Measurements from ENCODE around the gene BRAT1.

DNA sequence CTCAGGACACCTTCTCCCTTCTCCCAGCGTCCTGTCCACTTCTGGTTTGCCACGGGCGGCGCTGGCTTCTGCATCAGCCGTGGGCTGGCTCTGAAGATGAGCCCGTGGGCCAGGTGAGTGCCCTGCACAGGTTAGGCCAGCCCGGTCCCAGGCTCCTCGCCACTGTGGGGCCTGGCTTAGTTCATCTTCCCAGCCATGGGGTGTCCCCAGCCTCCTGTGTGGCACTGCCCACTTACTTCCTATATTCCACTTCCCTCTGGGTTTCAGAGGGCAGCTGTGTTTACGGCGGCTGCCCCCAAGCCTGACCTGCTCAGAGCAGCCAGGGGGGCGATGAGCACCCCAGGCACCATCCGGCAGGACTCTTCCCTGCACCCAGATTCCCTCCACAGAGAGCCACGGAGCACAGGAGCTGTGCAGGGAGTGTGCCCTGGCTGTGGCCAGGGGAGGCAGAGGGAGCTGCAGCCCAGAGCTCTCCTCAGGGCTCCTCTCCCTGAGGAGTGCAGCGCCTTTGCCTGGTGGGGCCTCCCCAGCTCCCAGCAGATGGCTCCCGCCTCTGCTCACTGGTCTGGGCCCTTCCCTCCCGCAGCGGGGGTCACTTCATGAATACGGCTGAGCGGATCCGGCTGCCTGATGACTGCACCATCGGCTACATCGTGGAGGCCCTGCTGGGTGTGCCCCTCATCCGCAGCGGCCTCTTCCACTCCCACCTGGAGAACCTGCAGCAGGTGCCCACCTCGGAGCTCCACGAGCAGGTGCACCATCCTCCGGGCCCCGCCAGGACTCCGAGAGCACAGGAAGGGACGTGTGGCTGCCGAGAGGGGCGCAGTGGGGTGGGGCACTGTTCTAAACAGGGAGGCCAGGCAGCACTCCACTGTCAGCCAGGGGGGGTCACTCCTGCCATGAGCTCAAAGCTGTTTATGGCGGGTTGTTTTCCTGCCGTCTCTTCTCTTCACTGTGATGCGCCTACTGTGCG lies 29.4 kb downstream of the BRAT1 start:
- TF ChIP-seq EZH2 (IDR thresholded peaks at IDR 0.05; ENCODE audit: borderline replicate concordance, insufficient read depth, low read length, poor library complexity, severe bottlenecking) (no peak), CTCF (IDR thresholded peaks at IDR 0.05; ENCODE audit: poor library complexity, severe bottlenecking) (no peak), POLR2AphosphoS5 (IDR thresholded peaks at IDR 0.05) (no peak), SMC3 (conservative IDR thresholded peaks at IDR 0.05; ENCODE audit: poor library complexity) (no peak)
- TF ChIP-seq, protein P1, sequence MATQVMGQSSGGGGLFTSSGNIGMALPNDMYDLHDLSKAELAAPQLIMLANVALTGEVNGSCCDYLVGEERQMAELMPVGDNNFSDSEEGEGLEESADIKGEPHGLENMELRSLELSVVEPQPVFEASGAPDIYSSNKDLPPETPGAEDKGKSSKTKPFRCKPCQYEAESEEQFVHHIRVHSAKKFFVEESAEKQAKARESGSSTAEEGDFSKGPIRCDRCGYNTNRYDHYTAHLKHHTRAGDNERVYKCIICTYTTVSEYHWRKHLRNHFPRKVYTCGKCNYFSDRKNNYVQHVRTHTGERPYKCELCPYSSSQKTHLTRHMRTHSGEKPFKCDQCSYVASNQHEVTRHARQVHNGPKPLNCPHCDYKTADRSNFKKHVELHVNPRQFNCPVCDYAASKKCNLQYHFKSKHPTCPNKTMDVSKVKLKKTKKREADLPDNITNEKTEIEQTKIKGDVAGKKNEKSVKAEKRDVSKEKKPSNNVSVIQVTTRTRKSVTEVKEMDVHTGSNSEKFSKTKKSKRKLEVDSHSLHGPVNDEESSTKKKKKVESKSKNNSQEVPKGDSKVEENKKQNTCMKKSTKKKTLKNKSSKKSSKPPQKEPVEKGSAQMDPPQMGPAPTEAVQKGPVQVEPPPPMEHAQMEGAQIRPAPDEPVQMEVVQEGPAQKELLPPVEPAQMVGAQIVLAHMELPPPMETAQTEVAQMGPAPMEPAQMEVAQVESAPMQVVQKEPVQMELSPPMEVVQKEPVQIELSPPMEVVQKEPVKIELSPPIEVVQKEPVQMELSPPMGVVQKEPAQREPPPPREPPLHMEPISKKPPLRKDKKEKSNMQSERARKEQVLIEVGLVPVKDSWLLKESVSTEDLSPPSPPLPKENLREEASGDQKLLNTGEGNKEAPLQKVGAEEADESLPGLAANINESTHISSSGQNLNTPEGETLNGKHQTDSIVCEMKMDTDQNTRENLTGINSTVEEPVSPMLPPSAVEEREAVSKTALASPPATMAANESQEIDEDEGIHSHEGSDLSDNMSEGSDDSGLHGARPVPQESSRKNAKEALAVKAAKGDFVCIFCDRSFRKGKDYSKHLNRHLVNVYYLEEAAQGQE (IDR thresholded peaks at IDR 0.05; ENCODE audit: borderline replicate concordance) = no peak
